OCI-M1 (cell line): ENCODE data around the gene SPTBN1.

Source experiments
- DNase-seq: peaks from one replicate; lab custom pipeline; 2025; lab: John Stamatoyannopoulos, UW

The SPTBN1 gene

DNA sequence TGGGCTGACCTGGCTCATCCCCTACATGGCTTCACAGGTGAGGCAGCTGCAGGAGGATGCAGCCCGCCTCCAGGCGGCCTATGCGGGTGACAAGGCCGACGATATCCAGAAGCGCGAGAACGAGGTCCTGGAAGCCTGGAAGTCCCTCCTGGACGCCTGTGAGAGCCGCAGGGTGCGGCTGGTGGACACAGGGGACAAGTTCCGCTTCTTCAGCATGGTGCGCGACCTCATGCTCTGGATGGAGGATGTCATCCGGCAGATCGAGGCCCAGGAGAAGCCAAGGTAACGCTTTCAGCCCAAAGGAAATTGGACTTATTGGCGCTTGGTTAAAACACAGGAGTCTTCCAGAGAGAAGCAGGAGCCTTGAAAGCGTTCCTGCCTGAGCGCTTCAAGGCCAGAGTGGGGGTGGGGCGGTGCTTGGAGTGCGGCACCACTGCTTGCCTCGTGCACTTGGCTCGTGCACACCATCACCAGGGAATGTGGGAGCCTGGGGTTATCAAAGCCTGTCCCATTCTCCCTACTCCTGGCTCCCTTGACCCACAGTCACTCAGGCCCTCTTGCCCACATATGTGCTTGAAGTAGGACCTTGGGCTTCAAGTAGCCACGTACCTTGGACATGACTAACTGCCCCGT is 197.6 kb downstream of the SPTBN1 start:
- no peak for DNase-seq

DNA sequence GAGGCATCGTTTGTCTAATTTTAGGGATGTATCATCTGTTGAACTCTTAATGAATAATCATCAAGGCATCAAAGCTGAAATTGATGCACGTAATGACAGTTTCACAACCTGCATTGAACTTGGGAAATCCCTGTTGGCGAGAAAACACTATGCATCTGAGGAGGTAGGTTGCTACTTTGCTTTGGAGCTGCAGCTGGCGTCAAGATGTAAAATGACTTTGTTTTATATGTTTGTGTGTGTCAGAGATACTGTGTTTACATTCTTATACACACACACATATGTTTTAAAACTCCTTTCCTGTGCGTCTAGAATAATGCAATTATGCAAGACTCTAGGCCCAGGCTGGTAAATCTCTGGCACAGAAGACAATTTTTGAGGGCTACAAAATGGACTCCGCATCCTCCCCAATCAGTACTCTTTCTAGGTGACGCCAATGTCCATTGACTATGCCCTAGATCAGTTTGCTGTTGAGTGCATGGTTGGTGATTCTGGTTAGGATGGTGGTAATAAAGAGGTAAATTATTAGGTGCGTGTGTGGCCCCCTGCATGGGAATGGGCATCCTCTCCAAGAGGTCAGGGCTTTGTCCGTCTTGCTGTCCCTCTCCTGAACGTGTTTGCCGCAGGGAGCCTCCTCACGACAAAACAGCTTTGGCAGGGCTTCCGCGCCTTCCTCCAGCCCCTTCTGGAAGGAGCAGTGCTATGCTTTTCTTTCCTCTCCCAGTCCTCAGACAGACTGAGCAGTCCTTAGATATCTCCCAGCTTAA is 199.1 kb downstream of the SPTBN1 start:
- no peak for DNase-seq

GRCh38 chr2:54656863-54657262 is 200.7 kb downstream of the SPTBN1 start:
- DNase-seq: no peak

- peak; percentile 73 for DNase-seq
Measured at GRCh38 chr2:54657664-54658083, 201.5 kb downstream of the SPTBN1 start.

DNA sequence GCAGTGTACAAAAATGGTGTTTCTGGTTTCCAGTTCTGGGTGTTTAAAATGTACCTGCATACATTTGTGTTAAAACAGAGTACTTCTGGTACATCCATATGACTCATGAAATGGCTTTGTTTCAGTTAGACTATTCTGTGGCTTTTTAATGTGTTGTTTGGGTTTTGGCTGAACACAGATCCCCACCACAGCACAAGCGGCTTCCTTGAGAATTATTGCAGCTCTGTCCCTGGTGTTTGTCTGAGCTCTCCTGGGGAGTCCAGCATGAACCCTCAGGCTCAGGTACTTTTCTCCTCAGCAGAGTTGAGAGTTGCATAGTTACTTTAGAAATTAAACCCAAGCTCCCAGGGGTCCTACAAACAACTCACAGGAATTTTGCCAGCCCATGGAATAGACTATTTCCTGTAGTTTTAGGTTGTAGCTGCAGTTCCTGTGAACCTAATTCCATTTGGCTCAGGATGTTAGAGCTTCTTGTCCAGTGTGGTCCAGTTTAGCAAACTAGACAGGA is 202.5 kb downstream of the SPTBN1 start:
- DNase-seq: no peak

DNA sequence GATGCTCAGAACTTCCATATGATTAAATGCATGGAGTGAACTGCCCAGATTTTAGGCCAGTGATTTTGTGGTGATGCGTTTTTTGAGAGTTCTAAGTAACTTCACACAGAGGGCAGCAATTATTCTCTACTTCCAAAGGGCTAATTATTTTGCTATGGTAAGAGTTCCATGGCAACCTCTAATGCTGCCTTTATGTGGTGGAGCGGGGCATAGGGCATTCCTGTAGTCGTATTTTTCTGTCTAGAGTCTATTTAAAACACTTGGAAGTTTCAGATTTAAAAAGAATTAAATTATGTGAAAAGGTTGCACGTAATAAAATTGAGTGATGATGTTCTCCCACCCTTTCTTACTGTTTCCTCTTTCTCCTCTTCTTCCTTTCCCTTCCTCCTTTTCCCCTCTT is 203.4 kb downstream of the SPTBN1 start:
- DNase-seq: no peak

DNA sequence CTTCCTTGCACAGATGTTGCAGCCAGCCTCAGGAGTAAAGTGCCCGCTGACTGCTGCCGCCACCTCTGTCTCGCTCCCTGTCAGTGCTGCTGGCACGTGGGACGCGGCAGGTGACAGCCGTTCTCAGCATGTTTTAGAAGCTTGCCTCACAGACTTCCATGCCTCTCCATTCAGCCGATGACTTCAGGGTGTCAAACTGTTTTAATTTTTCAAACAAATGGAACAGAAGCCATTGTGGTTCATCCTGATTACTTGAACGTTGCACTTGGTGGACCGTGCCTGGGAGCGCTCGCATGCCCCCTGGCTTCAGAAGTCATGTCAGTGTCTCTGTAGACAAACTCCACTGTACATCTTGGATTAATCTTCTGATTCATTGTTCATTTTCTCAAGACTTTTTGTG is 204.6 kb downstream of the SPTBN1 start:
- DNase-seq: no peak

DNA sequence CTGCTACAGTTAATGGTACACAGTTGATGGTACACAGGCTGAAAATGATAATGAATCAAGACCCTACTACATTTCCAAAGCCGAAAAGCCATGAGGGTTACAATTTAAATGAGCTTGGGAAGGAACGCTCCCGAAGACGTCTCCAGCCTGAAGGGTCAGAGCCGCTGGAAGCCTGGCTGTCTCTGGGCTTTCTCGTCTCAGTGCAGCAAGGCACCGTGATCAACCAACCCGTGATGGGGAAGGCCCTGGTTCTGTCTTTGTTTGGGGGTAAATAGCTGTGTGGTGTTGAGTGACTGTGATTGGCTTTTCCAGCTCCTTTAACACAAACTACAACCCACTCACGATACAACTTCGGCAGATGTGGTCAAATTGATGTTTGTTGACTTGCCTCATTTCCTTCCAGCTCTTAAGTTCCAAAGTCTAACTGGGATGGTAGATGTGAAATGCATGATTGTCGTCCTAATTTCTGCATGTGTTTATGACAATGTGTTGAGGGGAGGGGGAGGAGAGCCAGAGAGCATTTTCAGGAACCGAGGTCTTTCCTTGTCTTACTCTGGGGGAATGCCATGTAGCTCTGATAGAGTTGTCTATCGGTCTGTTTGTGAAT is 207.4 kb downstream of the SPTBN1 start:
- no peak for DNase-seq

- no peak for DNase-seq
Measured at GRCh38 chr2:54664238-54664786, 208.2 kb downstream of the SPTBN1 start.

DNA sequence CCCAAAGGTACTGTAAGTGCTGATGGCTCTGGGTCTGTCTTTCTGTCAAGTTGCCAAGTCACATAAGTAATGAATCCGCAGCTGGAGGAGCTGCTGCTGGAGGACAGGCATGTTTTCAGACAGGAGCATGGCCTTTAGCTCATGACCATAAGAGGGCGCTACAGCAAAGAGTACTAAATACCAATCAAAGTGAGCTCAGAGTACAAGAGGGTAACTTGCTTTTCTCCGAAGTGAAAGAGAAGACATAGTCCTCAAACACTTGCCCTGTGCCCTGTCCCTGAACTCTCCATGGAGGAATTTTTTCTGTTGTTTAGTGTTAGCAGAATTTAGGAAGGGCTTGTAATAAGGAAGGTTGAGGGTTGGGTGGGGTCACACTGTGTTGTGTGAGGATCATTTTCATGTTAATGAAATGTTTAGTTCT is 209.3 kb downstream of the SPTBN1 start:
- peak; percentile 74 for DNase-seq

DNA sequence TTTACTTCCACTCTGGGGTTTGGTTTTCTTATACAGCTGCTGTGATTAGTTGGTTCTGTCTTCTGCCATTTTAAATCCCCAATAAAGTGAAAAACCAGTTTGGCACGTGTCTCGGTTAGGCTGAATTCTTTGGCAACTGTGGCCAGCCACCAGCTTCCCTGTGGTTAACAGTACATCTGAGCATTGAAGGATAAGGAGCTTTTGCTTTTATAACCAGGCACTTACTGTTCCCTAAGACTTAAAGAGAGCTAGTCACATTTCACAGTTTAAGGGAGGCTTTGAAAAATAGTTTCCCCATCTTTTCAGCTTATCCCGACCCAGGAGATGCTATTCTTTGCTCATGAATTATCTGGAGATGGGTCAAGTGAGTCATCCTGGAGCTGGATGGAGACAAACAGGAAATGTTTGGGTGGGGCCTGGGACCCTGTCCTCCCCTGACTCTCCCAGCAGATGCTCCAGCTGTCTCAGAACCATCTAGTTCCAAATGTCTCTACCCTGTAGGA is 210.1 kb downstream of the SPTBN1 start:
- DNase-seq: peak; percentile 5

DNA sequence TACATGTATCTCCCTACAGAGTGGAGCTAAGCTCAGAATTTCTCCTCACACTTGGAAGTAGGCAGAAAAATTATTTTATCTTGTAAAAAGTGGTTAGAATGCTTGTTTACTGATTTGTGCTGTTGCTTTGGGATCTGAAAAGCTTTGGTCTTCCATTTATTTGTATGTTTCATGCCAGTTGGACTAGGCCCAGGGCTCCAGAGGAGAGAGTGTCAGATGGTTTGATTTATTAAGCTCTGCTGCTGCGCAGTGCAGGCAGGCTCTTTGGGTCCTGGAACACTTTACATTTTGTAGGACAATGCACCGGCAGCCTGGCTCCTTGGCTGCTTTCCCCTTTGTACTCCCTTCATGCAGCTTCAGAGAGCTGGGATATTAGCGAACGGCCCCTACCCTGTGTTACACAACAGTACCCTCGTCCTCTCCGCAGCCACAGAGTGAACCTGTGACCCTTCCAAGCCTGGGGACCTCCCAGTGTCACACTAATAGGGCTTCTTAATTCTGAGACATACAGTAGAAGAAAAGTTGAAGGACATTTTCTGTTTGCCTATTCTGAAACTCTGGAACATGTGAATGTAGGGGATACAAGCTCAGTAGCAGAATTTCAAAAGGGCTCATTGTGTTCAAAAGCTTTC is 210.6 kb downstream of the SPTBN1 start:
- DNase-seq: no peak

- no peak for DNase-seq
Measured at GRCh38 chr2:54667266-54667639, 211.1 kb downstream of the SPTBN1 start.

GRCh38 chr2:54667726-54668650 is 211.9 kb downstream of the SPTBN1 start:
- no peak for DNase-seq

DNA sequence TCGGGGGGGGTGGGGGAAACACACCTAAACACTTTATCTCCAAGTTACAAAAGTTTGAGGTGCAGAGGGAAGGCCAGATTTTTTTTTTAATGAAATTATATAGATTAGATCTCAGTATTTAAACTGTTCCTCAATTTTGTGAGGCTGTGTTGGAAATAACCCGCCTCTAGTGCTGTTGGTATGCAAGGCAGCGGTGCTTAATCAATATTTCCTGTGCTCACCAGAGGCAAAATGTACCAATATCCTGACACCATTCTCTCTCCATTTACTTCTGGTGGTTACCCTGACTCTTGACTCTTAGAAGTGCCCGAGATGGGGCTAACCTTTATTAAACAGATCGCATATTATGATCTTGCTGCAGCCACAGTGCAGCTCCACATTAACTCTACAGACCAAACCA is 212.6 kb downstream of the SPTBN1 start:
- no peak for DNase-seq

DNA sequence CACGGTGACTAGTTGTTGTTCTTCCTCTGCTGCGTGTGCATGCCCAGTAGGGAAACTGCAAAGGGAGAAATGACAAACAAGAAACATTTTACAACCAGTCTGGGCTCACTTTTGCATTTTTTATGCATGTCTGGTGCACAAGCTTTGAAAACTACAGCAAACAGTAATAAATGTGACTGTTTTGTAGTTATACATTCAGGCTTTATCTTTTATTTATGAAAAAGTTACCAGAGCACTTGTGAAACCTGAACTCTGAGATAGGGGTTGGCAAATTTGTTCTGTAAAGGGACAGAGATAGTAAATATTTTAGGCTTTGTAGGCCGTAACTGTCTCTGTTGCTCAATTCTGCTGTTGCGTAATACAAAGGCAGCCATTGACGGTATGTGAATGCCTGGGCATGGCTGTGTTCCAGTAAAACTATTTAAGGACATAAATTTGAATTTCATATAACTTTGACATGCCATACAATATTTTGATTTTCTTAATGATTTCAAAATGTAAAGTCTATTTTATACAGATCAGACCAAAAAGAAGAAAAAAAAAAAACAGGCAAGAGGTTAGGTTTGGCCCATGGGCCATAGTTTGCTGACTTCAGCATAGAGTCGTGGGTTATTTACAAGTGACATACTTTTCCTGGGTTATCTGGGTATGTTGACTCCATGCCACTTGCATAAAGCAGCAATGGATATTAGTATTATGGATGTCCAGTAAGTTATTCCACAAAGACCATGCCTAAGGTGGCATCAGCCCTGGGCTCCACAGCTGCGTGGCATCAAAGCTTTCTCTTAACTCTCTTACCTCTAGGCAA is 213.8 kb downstream of the SPTBN1 start:
- peak; percentile 67 for DNase-seq

GRCh38 chr2:54670485-54671009 is 214.4 kb downstream of the SPTBN1 start:
- no peak for DNase-seq

DNA sequence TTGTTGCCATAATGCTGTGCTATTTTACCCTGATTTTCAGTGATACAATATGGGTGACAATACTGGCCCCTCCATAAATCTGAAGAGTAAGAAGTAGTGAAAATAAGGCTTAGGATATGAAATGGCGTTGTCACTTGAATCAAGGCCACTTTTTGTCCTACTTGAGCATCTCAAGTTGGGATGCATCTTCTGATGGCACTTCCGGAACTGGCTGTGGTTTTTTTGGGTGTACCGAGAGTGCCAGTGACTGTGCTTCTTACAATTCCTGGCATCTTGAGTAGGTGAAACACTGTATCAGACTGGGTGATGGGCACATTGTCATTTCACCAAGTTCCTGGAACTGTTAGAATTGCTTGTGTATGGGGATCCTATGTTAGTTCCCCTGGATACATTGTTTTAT is 214.9 kb downstream of the SPTBN1 start:
- DNase-seq: no peak

GRCh38 chr2:54671875-54672589 is 215.9 kb downstream of the SPTBN1 start:
- no peak for DNase-seq
